GM12891 (cell line): ENCODE measurements around the gene ACTR6.

Experiments used
- PAX5 ChIP-seq: IDR thresholded peaks from 2 replicates; pipeline ENCODE4 v1.6.1; 2011; ENCODE audit warnings: low read length, moderate library complexity, mild to moderate bottlenecking; ENCODE audit not compliant: insufficient read depth, severe bottlenecking
- POLR2A ChIP-seq: IDR thresholded peaks from 2 replicates; pipeline ENCODE4 v1.6.1; 2011; ENCODE audit warnings: low read depth, low read length, control low read depth
- POLR2AphosphoS5 ChIP-seq: IDR thresholded peaks from 2 replicates; pipeline ENCODE4 v1.6.1; 2011; ENCODE audit warnings: low read depth, low read length, control low read depth
- POU2F2 ChIP-seq: IDR thresholded peaks from 2 replicates; pipeline ENCODE4 v1.6.1; 2011; ENCODE audit warnings: low read depth, mild to moderate bottlenecking, control low read depth, low read length, moderate library complexity
- SPI1 ChIP-seq: IDR thresholded peaks from 2 replicates; pipeline ENCODE4 v1.6.1; 2011; ENCODE audit warnings: low read depth, low read length, control low read depth
- TAF1 ChIP-seq: IDR thresholded peaks from 2 replicates; pipeline ENCODE4 v1.6.1; 2011; ENCODE audit warnings: low read depth, low read length, control low read depth

- no peak for TF ChIP-seq POLR2A
- TF ChIP-seq TAF1, result no peak
- TF ChIP-seq POLR2AphosphoS5, result no peak
- TF ChIP-seq PAX5, result no peak
- TF ChIP-seq SPI1, result no peak
- TF ChIP-seq POU2F2, result no peak
Measured at GRCh38 chr12:100169345-100169744, 31.3 kb upstream of the ACTR6 start.
